Cerebellar cortex (tissue), 1 donor: Measurements from ENCODE around the gene SLC36A2.
"Not testable (repeated sequence)": the region's sequence is repeated elsewhere in the genome, so short reads cannot be mapped to it uniquely, and the experiment has no call there.

Experiments
- DNase-seq: peaks from one replicate; pipeline ENCODE4 v3.0.0-alpha.2; 2015; ENCODE audit warnings: low spot score

The SLC36A2 gene

GRCh38 chr5:151326266-151326665 lies 21.1 kb downstream of the SLC36A2 start:
- DNase-seq = no peak

- DNase-seq = no peak
Measured at GRCh38 chr5:151320481-151320880, 26.9 kb downstream of the SLC36A2 start.

GRCh38 chr5:151318850-151319732 lies 28.3 kb downstream of the SLC36A2 start:
- peak; percentile 43 for DNase-seq

GRCh38 chr5:151317871-151318270 lies 29.5 kb downstream of the SLC36A2 start:
- DNase-seq = no peak

GRCh38 chr5:151315998-151316597 lies 31.3 kb downstream of the SLC36A2 start:
- DNase-seq = peak; percentile 88

GRCh38 chr5:151313357-151313756 lies 34.0 kb downstream of the SLC36A2 start:
- DNase-seq = no peak

- DNase-seq = no peak
Measured at GRCh38 chr5:151312756-151313324, 34.5 kb downstream of the SLC36A2 start.

- no peak for DNase-seq
Measured at GRCh38 chr5:151310932-151311331, 36.4 kb downstream of the SLC36A2 start.

- DNase-seq = not testable (repeated sequence)
Measured at GRCh38 chr5:151309821-151310220, 37.5 kb downstream of the SLC36A2 start.

GRCh38 chr5:151309266-151309665 lies 38.1 kb downstream of the SLC36A2 start:
- DNase-seq = not testable (repeated sequence)

- no peak for DNase-seq
Measured at GRCh38 chr5:151303666-151304065, 43.7 kb downstream of the SLC36A2 start, which contains the start of gene SLC36A3. TSS of gene SLC36A3 (minus strand) at chr5:151303766. CDS start at chr5:151303354, 412 bp downstream.

GRCh38 chr5:151298063-151298855 lies 49.1 kb downstream of the SLC36A2 start:
- DNase-seq = peak; percentile 26

- no peak for DNase-seq
Measured at GRCh38 chr5:151296974-151297373, 50.4 kb downstream of the SLC36A2 start.

GRCh38 chr5:151296478-151296830 lies 50.9 kb downstream of the SLC36A2 start:
- DNase-seq = no peak

- DNase-seq = peak; percentile 51
Measured at GRCh38 chr5:151295791-151296477, 51.4 kb downstream of the SLC36A2 start.

- no peak for DNase-seq
Measured at GRCh38 chr5:151295138-151295537, 52.2 kb downstream of the SLC36A2 start.

GRCh38 chr5:151293624-151294023 lies 53.7 kb downstream of the SLC36A2 start:
- DNase-seq = no peak

- no peak for DNase-seq
Measured at GRCh38 chr5:151288180-151288579, 59.2 kb downstream of the SLC36A2 start.

GRCh38 chr5:151286246-151286645 lies 61.1 kb downstream of the SLC36A2 start:
- no peak for DNase-seq

- no peak for DNase-seq
Measured at GRCh38 chr5:151285683-151286082, 61.7 kb downstream of the SLC36A2 start.

GRCh38 chr5:151284392-151284967 lies 62.9 kb downstream of the SLC36A2 start:
- DNase-seq = peak; percentile 5
